Mammary epithelial cell (primary cell): Measurements from ENCODE around the gene CACNA1D.

Experiments
- CTCF ChIP-seq, 2 donors: IDR thresholded peaks in 1 of 2; conservative IDR thresholded peaks in 1 of 2; 2 replicates each; pipeline ENCODE4 v1.5.1; 2011 to 2012; ENCODE audit warnings: inconsistent platforms in 2 of 2, low read length in 2 of 2, mild to moderate bottlenecking in 2 of 2, control low read depth in 1 of 2, low read depth in 1 of 2; ENCODE audit not compliant: insufficient read depth in 1 of 2; ENCODE audit errors: extremely low read depth in 1 of 2
- EZH2 ChIP-seq: IDR thresholded peaks from 2 replicates; pipeline ENCODE4 v1.6.1; 2012; ENCODE audit warnings: low read length, inconsistent platforms, borderline replicate concordance

DNA sequence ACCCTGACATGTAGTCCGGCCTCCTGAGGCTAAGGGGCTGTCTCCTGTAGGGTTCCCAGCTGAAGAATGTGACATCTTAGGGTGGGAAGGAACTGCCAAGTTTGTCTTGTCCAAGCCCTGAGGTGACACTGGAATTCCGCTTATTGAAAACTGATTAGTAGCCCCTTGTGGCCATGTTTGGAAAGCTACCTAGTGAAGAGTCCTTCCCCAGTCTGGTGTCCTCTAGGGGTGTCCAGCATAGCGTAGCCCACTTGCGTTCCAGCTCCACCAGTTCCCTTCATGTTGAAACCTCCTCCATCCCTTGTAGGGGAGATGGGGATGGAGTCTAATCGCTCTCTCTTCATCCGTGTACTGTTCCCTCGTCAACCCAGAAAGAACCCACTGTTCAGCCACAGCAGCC is 272.3 kb downstream of the CACNA1D start:
- TF ChIP-seq CTCF (conservative IDR thresholded peaks at IDR 0.05 in 1 of 2, IDR thresholded peaks at IDR 0.05 in 1 of 2; ENCODE audit: extremely low read depth in 1 of 2, insufficient read depth in 1 of 2, low read depth in 1 of 2, low read length in 2 of 2) (no peak), EZH2 (no peak)
